ENCODE results near the gene SLC12A3. TPM values are rescaled to one million over a fixed set of nuclear protein-coding genes. Genes with fewer than 3 reads are reported as not detected.
A peak's percentile ranks its signal among the peaks of the same experiment; 100 is the strongest.

SLC12A3 gene
- total and polyA plus RNA-seq, 2 of the 8 experiments (the other 6 are each of a cell fraction or from before 2014, with no cell fraction given) = not detected

DNA sequence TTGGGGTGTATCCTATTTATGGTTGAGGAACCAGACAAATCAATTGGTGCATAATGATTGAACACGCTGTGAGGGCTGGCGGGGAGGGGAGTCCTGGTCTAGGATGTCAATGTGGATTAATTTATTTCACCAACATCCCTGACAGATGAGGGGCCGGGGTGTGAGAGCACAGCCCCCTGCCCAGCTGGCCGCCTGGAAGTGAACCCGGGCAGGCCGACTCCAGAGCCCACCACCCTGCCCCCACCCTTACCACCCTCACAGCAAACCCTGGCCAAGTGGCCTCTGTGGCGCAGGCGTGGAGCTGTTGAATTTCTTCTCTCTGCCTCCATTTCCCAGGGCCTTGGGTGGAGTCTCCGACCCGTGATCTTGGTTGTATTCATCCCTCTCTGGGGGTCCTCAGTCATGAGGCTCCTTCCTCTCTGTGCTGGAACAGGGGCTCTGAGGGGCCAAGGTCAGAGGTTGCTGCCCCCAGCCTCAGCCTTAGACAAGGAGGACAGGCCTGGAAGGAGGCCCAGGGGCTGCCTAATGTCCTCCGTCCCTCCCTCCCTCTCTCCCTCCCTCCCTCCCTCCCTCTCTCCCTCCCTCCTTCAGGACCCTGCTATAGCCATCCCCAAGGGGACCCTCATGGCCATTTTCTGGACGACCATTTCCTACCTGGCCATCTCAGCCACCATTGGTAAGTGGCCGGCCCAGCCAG is 12.6 kb downstream of the SLC12A3 start:
- H2BK20ac ChIP-seq (ENCODE audit: low read length) = no peak overlapping the region
- H3K56ac ChIP-seq (replicated peaks; ENCODE audit: insufficient read length, low read depth, low read length) = no peak overlapping the region
- ChIA-PET CTCF (ENCODE audit: partially characterized antibody) (interaction anchor here (1.1 to 4.2 kb wide), 2 partner anchors 13 to 276 kb away, joined by 4 to 31 read pairs; partner anchors contain the start of gene SLC12A3), POLR2A (ENCODE audit: partially characterized antibody) (no interaction called here)
- WGBS, 2 experiments (ENCODE audit: extremely low coverage in 1 of 2, insufficient coverage in 1 of 2, insufficient read length in 1 of 2, insufficient replicate concordance in 2 of 2, low coverage in 1 of 2, low lambda C conversion rate in 2 of 2, missing lambda C conversion rate in 1 of 2) = 92% methylated on average over 9 of the region's 13 CpGs; no CpG with 5 or more reads in 1 of the 2 experiments
- no peak overlapping the region for H2BK120ac ChIP-seq (replicated peaks; ENCODE audit: low read depth, low read length)
- H3K14ac ChIP-seq (ENCODE audit: insufficient read length) = no peak overlapping the region
- H4K8ac ChIP-seq (ENCODE audit: extremely low read depth, insufficient read depth, low read length) = no peak overlapping the region
- H3K23ac ChIP-seq (ENCODE audit: insufficient read length) = no peak overlapping the region
- H2BK15ac ChIP-seq (ENCODE audit: low read length) = no peak overlapping the region
- no peak overlapping the region for H3K27ac ChIP-seq (ENCODE audit: low read depth, low read length)
- DNase-seq (ENCODE audit: low read depth in 1 of 2, low spot score in 2 of 2) = no peak
- no peaks in the 10 kb centered on the region for H3K79me2 ChIP-seq (ENCODE audit: control insufficient read depth in 1 of 2, insufficient read depth in 2 of 2, low read length in 2 of 2)
- H3K27me3 ChIP-seq (replicated peaks in 1 of 4; ENCODE audit: control insufficient read depth in 3 of 4, extremely low read depth in 1 of 4, insufficient read depth in 3 of 4, low read length in 3 of 4) = no peaks in the 10 kb centered on the region
- 0 out of 2 replicates have a peak overlapping the region, but pooled peaks have one; percentile 39 for H2BK12ac ChIP-seq (ENCODE audit: low read depth, low read length)
- no peaks in the 10 kb centered on the region for H3K23me2 ChIP-seq (ENCODE audit: low read depth, low read length)
- H2BK5ac ChIP-seq (ENCODE audit: low read depth, low read length) = no peak overlapping the region
- H3K9ac ChIP-seq (replicated peaks in 1 of 4; ENCODE audit: extremely low read depth in 1 of 4, low read depth in 3 of 4, low read length in 3 of 4) = no peak overlapping the region
- H3K4me3 ChIP-seq (ENCODE audit: extremely low read depth in 1 of 4, insufficient read depth in 2 of 4, low read depth in 3 of 4, low read length in 4 of 4) = no peak overlapping the region
- H4K91ac ChIP-seq (replicated peaks; ENCODE audit: insufficient read length, low read length) = no peak overlapping the region
- H3K18ac ChIP-seq (ENCODE audit: extremely low read depth, low read length) = no peak overlapping the region
- H2AFZ ChIP-seq (ENCODE audit: low read length) = no peak overlapping the region
- no peak overlapping the region for H3K4me2 ChIP-seq (ENCODE audit: insufficient read depth in 1 of 2, low read depth in 2 of 2, low read length in 2 of 2)
- H3K36me3 ChIP-seq (ENCODE audit: control insufficient read depth in 2 of 4, insufficient read depth in 4 of 4, low read length in 3 of 4) = no peaks in the 10 kb centered on the region
- H4K20me1 ChIP-seq (replicated peaks in 1 of 2; ENCODE audit: control insufficient read depth in 1 of 2, insufficient read depth in 2 of 2, low read length in 2 of 2) = peaks cover 0 to 2% of the 10 kb centered on the region in 2 experiments
- H4K5ac ChIP-seq (ENCODE audit: insufficient read length, low read depth, low read length) = no peak overlapping the region
- H2AK5ac ChIP-seq (ENCODE audit: low read depth, low read length) = no peak overlapping the region
- no peaks in the 10 kb centered on the region for H3K9me3 ChIP-seq (ENCODE audit: insufficient read depth in 2 of 2, low read depth in 1 of 2, low read length in 1 of 2)
- no peak overlapping the region for H3K4ac ChIP-seq (replicated peaks; ENCODE audit: insufficient read length, low read depth, low read length)
- H3K4me1 ChIP-seq (replicated peaks in 1 of 4; ENCODE audit: control insufficient read depth in 3 of 4, insufficient read depth in 4 of 4, low read length in 3 of 4) = no peaks in the 10 kb centered on the region
- FAIRE-seq = no peak
- no peaks in the 10 kb centered on the region for H3K79me1 ChIP-seq (ENCODE audit: low read depth, low read length)
- TF ChIP-seq BCL11A (IDR thresholded peaks at IDR 0.05; ENCODE audit: low read depth in 2 of 2, low read length in 2 of 2) = no peak
- TF ChIP-seq NANOG (IDR thresholded peaks at IDR 0.05; ENCODE audit: insufficient read depth, low read depth, low read length, poor library complexity, severe bottlenecking) = no peak
- no peak for TF ChIP-seq SIN3A (conservative IDR thresholded peaks at IDR 0.05 in 1 of 2, IDR thresholded peaks at IDR 0.05 in 1 of 2; ENCODE audit: low read depth in 1 of 2, low read length in 2 of 2)
- no peak for TF ChIP-seq CEBPB (IDR thresholded peaks at IDR 0.05; ENCODE audit: low read depth, low read length)
- TF ChIP-seq SP4 (IDR thresholded peaks at IDR 0.05; ENCODE audit: low read length) = no peak
- TF ChIP-seq RBBP5 (IDR thresholded peaks at IDR 0.05; ENCODE audit: borderline replicate concordance, low read depth, low read length) = no peak
- TF ChIP-seq, protein P1, sequence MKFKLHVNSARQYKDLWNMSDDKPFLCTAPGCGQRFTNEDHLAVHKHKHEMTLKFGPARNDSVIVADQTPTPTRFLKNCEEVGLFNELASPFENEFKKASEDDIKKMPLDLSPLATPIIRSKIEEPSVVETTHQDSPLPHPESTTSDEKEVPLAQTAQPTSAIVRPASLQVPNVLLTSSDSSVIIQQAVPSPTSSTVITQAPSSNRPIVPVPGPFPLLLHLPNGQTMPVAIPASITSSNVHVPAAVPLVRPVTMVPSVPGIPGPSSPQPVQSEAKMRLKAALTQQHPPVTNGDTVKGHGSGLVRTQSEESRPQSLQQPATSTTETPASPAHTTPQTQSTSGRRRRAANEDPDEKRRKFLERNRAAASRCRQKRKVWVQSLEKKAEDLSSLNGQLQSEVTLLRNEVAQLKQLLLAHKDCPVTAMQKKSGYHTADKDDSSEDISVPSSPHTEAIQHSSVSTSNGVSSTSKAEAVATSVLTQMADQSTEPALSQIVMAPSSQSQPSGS (IDR thresholded peaks at IDR 0.05; ENCODE audit: low read length) = no peak
- no peak for TF ChIP-seq SP2 (IDR thresholded peaks at IDR 0.05; ENCODE audit: low read length)
- TF ChIP-seq KDM5A (IDR thresholded peaks at IDR 0.05; ENCODE audit: low read length) = no peak
- TF ChIP-seq POLR2A (IDR thresholded peaks at IDR 0.05; ENCODE audit: control extremely low read depth in 1 of 2, low read depth in 2 of 2, low read length in 2 of 2) = no peak
- no peak for TF ChIP-seq SIX5 (IDR thresholded peaks at IDR 0.05; ENCODE audit: low read depth, low read length)
- TF ChIP-seq, protein P2, sequence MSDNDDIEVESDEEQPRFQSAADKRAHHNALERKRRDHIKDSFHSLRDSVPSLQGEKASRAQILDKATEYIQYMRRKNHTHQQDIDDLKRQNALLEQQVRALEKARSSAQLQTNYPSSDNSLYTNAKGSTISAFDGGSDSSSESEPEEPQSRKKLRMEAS (IDR thresholded peaks at IDR 0.05) = no peak

Data from H1 (cell line).